Esophagus squamous epithelium (tissue), 5 donors: ENCODE measurements around the gene ATG9B. TPM values are rescaled to one million over a fixed set of nuclear protein-coding genes. Genes with fewer than 3 reads are reported as not detected.
"Not testable (repeated sequence)": the region's sequence is repeated elsewhere in the genome, so short reads cannot be mapped to it uniquely, and the experiment has no call there.

Experiments used
- DNase-seq: peaks from one replicate; lab custom pipeline; 2025; lab: John Stamatoyannopoulos, UW
- H3K27ac ChIP-seq, 4 donors: fragments of 200-600 bp; sonication (generic); one replicate each; pipeline ENCODE4 v1.5.1; 2016 to 2019; ENCODE audit warnings: mild to moderate bottlenecking in 1 of 4
- H3K27me3 ChIP-seq, 4 donors: fragments of 200-600 bp; sonication (generic); 1 replicate in 3 of 4; 2 replicates in 1 of 4; pipeline versions ENCODE4 v1.5.1 to v1.6.0; 2017 to 2021; ENCODE audit warnings: antibody characterized with exemption in 1 of 4
- H3K36me3 ChIP-seq, 3 donors: fragments of 200-600 bp; sonication (generic); one replicate each; pipeline ENCODE4 v1.5.1; 2016 to 2019
- H3K4me1 ChIP-seq, 3 donors: fragments of 200-600 bp; sonication (generic); one replicate each; pipeline ENCODE4 v1.5.1; 2017 to 2019
- H3K4me3 ChIP-seq, 4 donors: fragments of 200-600 bp; sonication (generic); 1 replicate in 3 of 4; 2 replicates in 1 of 4; pipeline ENCODE4 v1.5.1; 2016 to 2019; ENCODE audit warnings: mild to moderate bottlenecking in 2 of 4, moderate library complexity in 1 of 4
- H3K9me3 ChIP-seq, 3 donors: fragments of 200-600 bp; sonication (generic); one replicate each; pipeline ENCODE4 v1.5.1; 2016 to 2019
- CTCF ChIP-seq, 6 experiments: fragments of 450-650 bp in 4 of 6; fragments of 200-600 bp in 2 of 6; sonication (generic) in 2 of 6; IDR thresholded peaks; one replicate each; pipeline ENCODE4 v1.5.1; 2016 to 2019; ENCODE audit warnings: antibody characterized with exemption in 6 of 6, mild to moderate bottlenecking in 4 of 6, moderate library complexity in 4 of 6
- POLR2A ChIP-seq, 4 donors: fragments of 450-650 bp; IDR thresholded peaks; one replicate each; pipeline ENCODE4 v1.6.1; 2017; ENCODE audit warnings: antibody characterized with exemption in 4 of 4, mild to moderate bottlenecking in 4 of 4, moderate library complexity in 3 of 4
- WGBS, 2 donors: methylation state at CpG; one replicate each; pipeline ENCODE4 v1.1.5; 2018; 5-methylcytosine and 5-hydroxymethylcytosine counted together
- intact Hi-C: fragments of 100-400 bp; cut with DNase I; formaldehyde crosslinking; loops from one replicate; pipeline ENCODE4 v1.15.0; 2022
- total RNA-seq, 4 donors: library from RNA; depleted of rRNA; stranded (reverse); fragments of >200 nt; gene quantifications; one replicate each; pipeline ENCODE4 v1.1.0, GENCODE V29; 2016
- donor health status: DM: yes; HTN: yes; CAD: no.

Gene ATG9B
- total RNA-seq, 4 donors from 2014 or later, result 1.5 to 45.2 (median 12.8) TPM

- Histone ChIP-seq H3K4me1 (peaks cover 13 to 46% (median 15%) of the 10 kb centered on the region in 3 donors), H3K4me3 (peak overlapping the region in 3 of 4 donors; percentile 65 to 94 (median 92)), H3K27ac (peak overlapping the region; percentile 73 to 96 (median 90)), H3K36me3 (peaks cover 0 to 15% (median 0%) of the 10 kb centered on the region in 3 donors)
- not testable (repeated sequence) for H3K27me3 ChIP-seq, DNase-seq, H3K9me3 ChIP-seq
- WGBS, 2 donors, result 31 to 47% methylated on average over 18 to 19 of the region's 19 CpGs
- intact Hi-C loops, result loop anchor here (5.0 kb wide), 1 partner anchor 85 kb away; no protein-coding TSS in a partner anchor
- TF ChIP-seq POLR2A (IDR thresholded peaks at IDR 0.05), result peak in 1 of 4 donors; percentile 12
These were observed 2.8 kb upstream of the ATG9B start for GRCh38 chr7:151026771-151027727.

- 76 to 79% methylated on average over 4 of the region's 4 CpGs for WGBS, 2 donors
- no peak for TF ChIP-seq POLR2A (IDR thresholded peaks at IDR 0.05)
- TF ChIP-seq CTCF (IDR thresholded peaks at IDR 0.05), result no peak
- Histone ChIP-seq H3K9me3 (no peaks in the 10 kb centered on the region), H3K27ac (peak overlapping the region; percentile 6 to 96 (median 80)), H3K4me3 (no peak overlapping the region), H3K27me3 (peaks cover 0 to 3% (median 0%) of the 10 kb centered on the region in 4 donors), H3K4me1 (peaks cover 13 to 46% (median 15%) of the 10 kb centered on the region in 3 donors), H3K36me3 (peaks cover 0 to 6% (median 0%) of the 10 kb centered on the region in 3 donors)
- DNase-seq, result no peak
- intact Hi-C loops, result loop anchor here (5.0 kb wide), 1 partner anchor 86 kb away; no protein-coding TSS in a partner anchor
These were observed 1.8 kb upstream of the ATG9B start for GRCh38 chr7:151025924-151026671.

GRCh38 chr7:151023232-151023631, 1.1 kb downstream of the ATG9B start:
- 38 to 87% methylated on average over 4 to 10 of the region's 10 CpGs for WGBS, 2 donors
- peaks cover 0 to 31% (median 2%) of the 10 kb centered on the region in 4 donors for H3K27me3 ChIP-seq
- no peaks in the 10 kb centered on the region for H3K9me3 ChIP-seq
- peak overlapping the region in 3 of 4 donors; percentile 11 to 27 (median 12) for H3K4me3 ChIP-seq
- no peak for DNase-seq
- intact Hi-C loops, result no loop called here
- no peaks in the 10 kb centered on the region for H3K36me3 ChIP-seq
- peaks cover 15 to 52% (median 22%) of the 10 kb centered on the region in 3 donors for H3K4me1 ChIP-seq
- no peak overlapping the region for H3K27ac ChIP-seq
- TF ChIP-seq POLR2A (IDR thresholded peaks at IDR 0.05) (no peak), CTCF (IDR thresholded peaks at IDR 0.05) (no peak)

- 0 to 60% methylated on average over 1 of the region's 7 CpGs for WGBS, 2 donors
- no peak for TF ChIP-seq POLR2A (IDR thresholded peaks at IDR 0.05)
- no peak for TF ChIP-seq CTCF (IDR thresholded peaks at IDR 0.05)
- intact Hi-C loops, result no loop called here
- Histone ChIP-seq H3K4me1 (peaks cover 14 to 35% (median 20%) of the 10 kb centered on the region in 3 donors), H3K9me3 (no peaks in the 10 kb centered on the region), H3K27me3 (peaks cover 0 to 61% (median 2%) of the 10 kb centered on the region in 4 donors), H3K27ac (no peak overlapping the region), H3K36me3 (no peaks in the 10 kb centered on the region), H3K4me3 (no peak overlapping the region)
- DNase-seq, result no peak
These were observed 4.1 kb downstream of the ATG9B start for GRCh38 chr7:151020231-151020630.

GRCh38 chr7:151019130-151019447, 5.2 kb downstream of the ATG9B start:
- Histone ChIP-seq H3K4me1 (peaks cover 14 to 45% (median 20%) of the 10 kb centered on the region in 3 donors), H3K4me3 (peak overlapping the region in 3 of 4 donors; percentile 16 to 60 (median 38)), H3K36me3 (no peaks in the 10 kb centered on the region), H3K27me3 (peaks cover 0 to 73% (median 2%) of the 10 kb centered on the region in 4 donors), H3K9me3 (no peaks in the 10 kb centered on the region), H3K27ac (peak overlapping the region in 1 of 4 donors; percentile 6)
- 17 to 100% methylated on average over 1 of the region's 20 CpGs for WGBS, 2 donors
- intact Hi-C loops, result no loop called here
- no peak for DNase-seq
- TF ChIP-seq CTCF (IDR thresholded peaks at IDR 0.05) (no peak), POLR2A (IDR thresholded peaks at IDR 0.05) (no peak)
